GM12878 (cell line): ENCODE data around the gene FMNL2. TPM values are rescaled to one million over a fixed set of nuclear protein-coding genes. Genes with fewer than 3 reads are reported as not detected.

Source experiments
- ATAC-seq: fragments of 200-7000 bp; cut with Tn5 transposase; 3 replicates; pipeline ENCODE4 v1.9.1; 2020; ENCODE audit warnings: mild to moderate bottlenecking, moderate library complexity
- BruUV-seq: library from RNA; stranded (reverse); fragments of 400-500 nt; replicated peaks from 2 replicates; lab custom pipeline; 2021; lab: Mats Ljungman, UMichigan
- CTCF ChIA-PET: fragments of 300-600 bp; sonication (Branson Sonifier 250); formaldehyde crosslinking; extraction: SDS; loops from one replicate; lab custom pipeline; 2021; ENCODE audit warnings: inconsistent platforms; lab: Yijun Ruan, JAX
- POLR2A ChIA-PET: fragments of 350-600 bp; formaldehyde crosslinking; extraction: SDS; loops from one replicate; lab custom pipeline; 2021; ENCODE audit warnings: inconsistent platforms; lab: Charles Lee
- RAD21 ChIA-PET: fragments of 300-600 bp; sonication (Branson Sonifier 250); formaldehyde crosslinking; loops from one replicate; lab custom pipeline; 2023; ENCODE audit warnings: antibody characterized with exemption; ENCODE audit not compliant: unreplicated experiment; lab: Charles Lee
- SMC1A ChIA-PET: fragments of 300-600 bp; sonication (Branson Sonifier 250); formaldehyde crosslinking; loops from one replicate; lab custom pipeline; 2023; ENCODE audit not compliant: unreplicated experiment, uncharacterized antibody; lab: Charles Lee
- DNase-seq: peaks from one replicate; pipeline ENCODE4 v3.0.0-alpha.2; 2011; ENCODE audit warnings: low read depth, low spot score
- FAIRE-seq: peaks from 3 replicates; lab custom pipeline; 2011; peaks lifted over from hg19 to GRCh38; lab: Jason Lieb, UNC
- H2AFZ ChIP-seq: 2 replicates; pipeline ENCODE4 v1.6.0; 2011; ENCODE audit warnings: low read depth, low read length, control low read depth; ENCODE audit not compliant: control insufficient read depth
- H3K27ac ChIP-seq: 2 replicates; pipeline ENCODE4 v1.5.1; 2011; ENCODE audit warnings: control low read depth; ENCODE audit not compliant: control insufficient read depth, insufficient read depth
- H3K27me3 ChIP-seq, 2 experiments: replicated peaks in 1 of 2; 2 replicates each; pipeline versions ENCODE4 v1.6.0 to v1.6.1; 2011; ENCODE audit warnings: low read length in 1 of 2; ENCODE audit not compliant: control insufficient read depth in 2 of 2, insufficient read depth in 2 of 2
- H3K36me3 ChIP-seq, 2 experiments: 2 replicates each; pipeline ENCODE4 v1.5.1; 2011; ENCODE audit warnings: low read length in 1 of 2; ENCODE audit not compliant: control insufficient read depth in 2 of 2, insufficient read depth in 2 of 2
- H3K4me1 ChIP-seq: 2 replicates; pipeline ENCODE4 v1.6.1; 2011; ENCODE audit warnings: mild to moderate bottlenecking, low read length, moderate library complexity, mixed read lengths; ENCODE audit not compliant: control insufficient read depth, insufficient read depth
- H3K4me2 ChIP-seq: 2 replicates; pipeline ENCODE4 v1.6.0; 2011; ENCODE audit warnings: control low read depth; ENCODE audit not compliant: control insufficient read depth, insufficient read depth
- H3K4me3 ChIP-seq: fragments of 200-600 bp; sonication (generic); 2 replicates; pipeline ENCODE4 v1.5.1; 2016
- H3K79me2 ChIP-seq: 2 replicates; pipeline ENCODE4 v1.6.0; 2011; ENCODE audit warnings: low read length; ENCODE audit not compliant: control insufficient read depth, insufficient read depth
- H3K9ac ChIP-seq: 2 replicates; pipeline ENCODE4 v1.8.0; 2011; ENCODE audit warnings: low read length, control low read depth, mixed read lengths; ENCODE audit not compliant: control insufficient read depth, insufficient read depth
- H3K9me3 ChIP-seq: replicated peaks from 3 replicates; pipeline ENCODE4 v1.5.1; 2011; ENCODE audit warnings: mild to moderate bottlenecking, low read length; ENCODE audit not compliant: control insufficient read depth, insufficient read depth
- H4K20me1 ChIP-seq: 2 replicates; pipeline ENCODE4 v1.6.0; 2011; ENCODE audit not compliant: control insufficient read depth, insufficient read depth
- BHLHE40 ChIP-seq, 2 experiments: fragments of 450-650 bp in 1 of 2; IDR thresholded peaks; 2 replicates each; pipeline ENCODE4 v1.6.1; 2011 to 2017; ENCODE audit warnings: low read depth in 2 of 2, borderline replicate concordance in 1 of 2, improper control_type of control experiment in 1 of 2, low read length in 1 of 2, mild to moderate bottlenecking in 1 of 2
- CREM ChIP-seq: IDR thresholded peaks from 2 replicates; pipeline ENCODE4 v1.6.1; 2014; ENCODE audit warnings: antibody characterized with exemption, low read depth
- CTCF ChIP-seq, 3 experiments: IDR thresholded peaks in 2 of 3; conservative IDR thresholded peaks in 1 of 3; 2 replicates each; pipeline ENCODE4 v1.5.1; 2011; ENCODE audit warnings: low read depth in 3 of 3, low read length in 3 of 3, mild to moderate bottlenecking in 3 of 3, control low read depth in 2 of 3, moderate library complexity in 2 of 3, inconsistent platforms in 1 of 3, mixed read lengths in 1 of 3; ENCODE audit not compliant: control insufficient read depth in 2 of 3, insufficient read depth in 1 of 3; ENCODE audit errors: extremely low read depth in 1 of 3
- EP300 ChIP-seq, 2 experiments: fragments of 150-350 bp in 1 of 2; IDR thresholded peaks; 2 replicates each; pipeline ENCODE4 v1.6.1; 2011 to 2012; ENCODE audit warnings: low read depth in 2 of 2, low read length in 2 of 2, borderline replicate concordance in 1 of 2, improper control_type of control experiment in 1 of 2, inconsistent platforms in 1 of 2; ENCODE audit not compliant: control insufficient read depth in 1 of 2
- FOXK2 ChIP-seq: fragments of 450-650 bp; IDR thresholded peaks from 2 replicates; pipeline ENCODE4 v1.6.1; 2017; ENCODE audit warnings: mild to moderate bottlenecking, moderate library complexity
- IRF4 ChIP-seq: IDR thresholded peaks from 2 replicates; pipeline ENCODE4 v1.6.1; 2011; ENCODE audit warnings: low read depth, low read length
- MLLT1 ChIP-seq: fragments of 450-650 bp; IDR thresholded peaks from 2 replicates; pipeline ENCODE4 v1.6.1; 2016; ENCODE audit warnings: mild to moderate bottlenecking
- PAX5 ChIP-seq: IDR thresholded peaks from 2 replicates; pipeline ENCODE4 v1.6.1; 2011; ENCODE audit warnings: low read depth, low read length, borderline replicate concordance
- PAX8 ChIP-seq: fragments of 450-650 bp; IDR thresholded peaks from 2 replicates; pipeline ENCODE4 v1.6.1; 2017; ENCODE audit warnings: mild to moderate bottlenecking, moderate library complexity
- RCOR1 ChIP-seq: conservative IDR thresholded peaks from 2 replicates; pipeline ENCODE4 v1.6.1; 2012; ENCODE audit warnings: low read depth, low read length, improper control_type of control experiment
- SIN3A ChIP-seq: IDR thresholded peaks from 2 replicates; pipeline ENCODE4 v1.6.1; 2012; ENCODE audit warnings: low read depth, low read length, improper control_type of control experiment
- SP1 ChIP-seq: IDR thresholded peaks from one replicate; pipeline ENCODE4 v1.6.1; 2011; ENCODE audit warnings: low read depth, low read length
- SUZ12 ChIP-seq: fragments of 200-600 bp; sonication (generic); IDR thresholded peaks from one replicate; pipeline ENCODE4 v1.6.1; 2018; ENCODE audit warnings: antibody characterized with exemption, mild to moderate bottlenecking; ENCODE audit not compliant: unreplicated experiment
- YBX1 ChIP-seq: fragments of 450-650 bp; IDR thresholded peaks from 2 replicates; pipeline ENCODE4 v1.6.1; 2016; ENCODE audit warnings: antibody characterized with exemption
- ZNF207 ChIP-seq: fragments of 450-650 bp; IDR thresholded peaks from 2 replicates; pipeline ENCODE4 v1.6.1; 2014; ENCODE audit warnings: antibody characterized with exemption, mild to moderate bottlenecking, borderline replicate concordance
- ZSCAN29 ChIP-seq: fragments of 450-650 bp; IDR thresholded peaks from 2 replicates; pipeline ENCODE4 v1.6.1; 2017; ENCODE audit warnings: mild to moderate bottlenecking, moderate library complexity
- WGBS: methylation state at CpG from one replicate; pipeline ENCODE4 v1.1.6; 2016; ENCODE audit warnings: low lambda C conversion rate; ENCODE audit not compliant: insufficient replicate concordance, insufficient coverage; ENCODE audit errors: missing lambda C conversion rate; 5-methylcytosine and 5-hydroxymethylcytosine counted together
- in situ Hi-C: fragments of 300-500 bp; cut with MboI; formaldehyde crosslinking; loops from 9 replicates; pipeline ENCODE4 v1.14.3; 2018; ENCODE audit warnings: mixed read lengths
- intact Hi-C: fragments of 100-400 bp; cut with micrococcal nuclease; formaldehyde crosslinking; loops from one replicate; pipeline ENCODE4 v1.14.2; 2022; ENCODE audit not compliant: unreplicated experiment
- polyA plus RNA-seq, 11 experiments: library from polyadenylated mRNA; depleted of rRNA in 4 of 11; unstranded in 6 of 11; stranded (reverse) in 5 of 11; fragments of >200 nt; fragmentation: Nextera tagmentation in 4 of 11; fragmentation: Illumina TruSeq in 1 of 11; extraction: Ambion mirVana in 4 of 11; extraction: Trizol in 1 of 11; gene quantifications; 1 replicate in 1 of 11; 2 replicates in 10 of 11; pipeline versions ENCODE4 v1.2.1 to v1.2.3, GENCODE V29; 2011 to 2016; ENCODE audit warnings: inconsistent platforms in 2 of 11, missing spikeins in 2 of 11, low read depth in 1 of 11
- total RNA-seq, 4 experiments: library from RNA; depleted of rRNA in 3 of 4; stranded (reverse); fragments of >200 nt in 3 of 4; fragmentation: Illumina TruSeq in 1 of 4; extraction: Trizol in 1 of 4; gene quantifications; 2 replicates each; pipeline versions ENCODE4 v1.2.1 to v1.2.3, GENCODE V29; 2013 to 2021

Gene FMNL2
- total and polyA plus RNA-seq, 10 of the 15 experiments (the other 5 are each of a cell fraction or from before 2014, with no cell fraction given) = 0.13 to 9.9 (median 0.35) TPM

GRCh38 chr2:152493945-152494528, 159.1 kb downstream of the FMNL2 start:
- TF ChIP-seq EP300 (IDR thresholded peaks at IDR 0.05; ENCODE audit: borderline replicate concordance in 1 of 2, control insufficient read depth in 1 of 2, low read depth in 2 of 2, low read length in 2 of 2) (no peak), BHLHE40 (IDR thresholded peaks at IDR 0.05; ENCODE audit: borderline replicate concordance in 1 of 2, low read depth in 2 of 2, low read length in 1 of 2) (no peak), SIN3A (no peak), PAX8 (no peak), ZSCAN29 (no peak), SUZ12 (no peak), SP1 (no peak), ZNF207 (no peak), YBX1 (no peak), MLLT1 (no peak), CTCF (IDR thresholded peaks at IDR 0.05 in 2 of 3, conservative IDR thresholded peaks at IDR 0.05 in 1 of 3; ENCODE audit: control insufficient read depth in 2 of 3, extremely low read depth in 1 of 3, insufficient read depth in 1 of 3, low read depth in 3 of 3, low read length in 3 of 3) (no peak), FOXK2 (no peak), PAX5 (no peak), IRF4 (no peak), CREM (no peak), RCOR1 (no peak)
- Histone ChIP-seq H3K27ac (no peak overlapping the region), H3K79me2 (peaks cover 2% of the 10 kb centered on the region; the same call in 1 of the 2 replicates), H3K27me3 (no peaks in the 10 kb centered on the region), H3K4me1 (peaks cover 16% of the 10 kb centered on the region; the same call in 1 of the 2 replicates), H2AFZ (no peak overlapping the region; the same call in 1 of the 2 replicates), H4K20me1 (no peaks in the 10 kb centered on the region), H3K36me3 (no peaks in the 10 kb centered on the region), H3K9me3 (no peaks in the 10 kb centered on the region; the same call in 2 of the 3 replicates), H3K9ac (no peak overlapping the region), H3K4me2 (no peak overlapping the region), H3K4me3 (no peak overlapping the region)
- no TSS peak for BruUV-seq
- intact Hi-C loops (no loop called here), in situ Hi-C loops (no loop called here)
- ATAC-seq = no peak
- no peak for DNase-seq
- ChIA-PET RAD21 (interaction anchor here (1.0 kb wide), 1 partner anchor 28 kb away, joined by 4 read pairs; no protein-coding TSS in a partner anchor), POLR2A (interaction anchor here (1.0 kb wide), 1 partner anchor 10 kb away, joined by 4 read pairs; no protein-coding TSS in a partner anchor), SMC1A (interaction anchor here (0.9 to 12.4 kb wide), 5 partner anchors 11 to 135 kb away, joined by 3 to 98 read pairs (median 4); no protein-coding TSS in a partner anchor), CTCF (interaction anchor here (0.6 kb wide), 1 partner anchor 296 kb away, joined by 4 read pairs; no protein-coding TSS in a partner anchor)
- FAIRE-seq = no peak
- WGBS = 68% methylated on average over 2 of the region's 2 CpGs
